ENCODE data around the gene AXL.
"Not testable (repeated sequence)": the region's sequence is repeated elsewhere in the genome, so short reads cannot be mapped to it uniquely, and the experiment has no call there.

AXL gene

GRCh38 chr19:41288673-41289530 lies 69.9 kb downstream of the AXL start:
- no peaks in the 10 kb centered on the region for H3K4me1 ChIP-seq (ENCODE audit: control insufficient read depth in 1 of 2, insufficient read depth in 2 of 2, low read length in 2 of 2)
- no peak overlapping the region for H4K91ac ChIP-seq (ENCODE audit: low read depth, low read length)
- no CpG with 5 or more reads among the region's 3 CpGs for WGBS (ENCODE audit: extremely low coverage, insufficient coverage, insufficient read length)
- no peak for DNase-seq
- no peak overlapping the region for H4K12ac ChIP-seq (ENCODE audit: low read depth, low read length)
- peaks cover 65 to 81% of the 10 kb centered on the region in 2 experiments for H3K36me3 ChIP-seq (ENCODE audit: control insufficient read depth in 1 of 2, insufficient read depth in 2 of 2, low read length in 2 of 2)
- H3K27ac ChIP-seq (ENCODE audit: low read depth, low read length) = no peak overlapping the region
- H3K9ac ChIP-seq (ENCODE audit: low read length) = no peak overlapping the region
- H3K79me1 ChIP-seq (ENCODE audit: low read length) = no peaks in the 10 kb centered on the region
- H3K79me2 ChIP-seq (ENCODE audit: control insufficient read depth, insufficient read depth, low read length, poor library complexity) = no peaks in the 10 kb centered on the region
- H2BK12ac ChIP-seq (ENCODE audit: low read length) = no peak overlapping the region
- H3K23ac ChIP-seq (ENCODE audit: low read length) = no peak overlapping the region
- no peak overlapping the region for H2AK5ac ChIP-seq (ENCODE audit: low read length)
- H3K27me3 ChIP-seq (ENCODE audit: insufficient read depth, low read length) = no peaks in the 10 kb centered on the region
- no peak overlapping the region for H2BK120ac ChIP-seq (ENCODE audit: insufficient read depth, low read length, poor library complexity)
- H3K14ac ChIP-seq (ENCODE audit: low read length) = no peak overlapping the region
- H3K18ac ChIP-seq (ENCODE audit: low read length) = no peak overlapping the region
- no peak overlapping the region for H3K4ac ChIP-seq (ENCODE audit: low read depth, low read length)
- no peaks in the 10 kb centered on the region for H3K9me3 ChIP-seq (ENCODE audit: insufficient read depth, low read depth, low read length)
- H4K8ac ChIP-seq (ENCODE audit: low read depth, low read length) = no peak overlapping the region
- no peak overlapping the region for H2AFZ ChIP-seq (ENCODE audit: insufficient read depth, low read length, poor library complexity)
- no peak overlapping the region for H3K4me3 ChIP-seq (ENCODE audit: low read depth, low read length)
- no peak overlapping the region for H3K4me2 ChIP-seq (ENCODE audit: low read length)
- no peak overlapping the region for H2BK5ac ChIP-seq (ENCODE audit: low read depth, low read length, poor library complexity)

- not testable (repeated sequence) for H3K79me1 ChIP-seq (ENCODE audit: low read length); DNase-seq; H3K4ac ChIP-seq (ENCODE audit: low read depth, low read length); H3K27me3 ChIP-seq (ENCODE audit: insufficient read depth, low read length); H3K4me2 ChIP-seq (ENCODE audit: low read length); H3K18ac ChIP-seq (ENCODE audit: low read length); H2AK5ac ChIP-seq (ENCODE audit: low read length); H4K91ac ChIP-seq (ENCODE audit: low read depth, low read length); H3K27ac ChIP-seq (ENCODE audit: low read depth, low read length); H3K9me3 ChIP-seq (ENCODE audit: insufficient read depth, low read depth, low read length); H2AFZ ChIP-seq (ENCODE audit: insufficient read depth, low read length, poor library complexity); H2BK120ac ChIP-seq (ENCODE audit: insufficient read depth, low read length, poor library complexity); H4K8ac ChIP-seq (ENCODE audit: low read depth, low read length); H3K4me1 ChIP-seq (ENCODE audit: control insufficient read depth in 1 of 2, insufficient read depth in 2 of 2, low read length in 2 of 2); H4K12ac ChIP-seq (ENCODE audit: low read depth, low read length); H2BK12ac ChIP-seq (ENCODE audit: low read length); H3K9ac ChIP-seq (ENCODE audit: low read length); H3K23ac ChIP-seq (ENCODE audit: low read length); H3K79me2 ChIP-seq (ENCODE audit: control insufficient read depth, insufficient read depth, low read length, poor library complexity); H3K4me3 ChIP-seq (ENCODE audit: low read depth, low read length); H3K14ac ChIP-seq (ENCODE audit: low read length); H2BK5ac ChIP-seq (ENCODE audit: low read depth, low read length, poor library complexity)
- peaks cover 67 to 83% of the 10 kb centered on the region in 2 experiments for H3K36me3 ChIP-seq (ENCODE audit: control insufficient read depth in 1 of 2, insufficient read depth in 2 of 2, low read length in 2 of 2)
- WGBS (ENCODE audit: extremely low coverage, insufficient coverage, insufficient read length) = no CpG with 5 or more reads among the region's 8 CpGs
Measured at GRCh38 chr19:41289814-41290213, 70.8 kb downstream of the AXL start.

- Histone ChIP-seq H3K4me3 (ENCODE audit: low read depth, low read length) (no peak overlapping the region), H3K4me1 (ENCODE audit: control insufficient read depth in 1 of 2, insufficient read depth in 2 of 2, low read length in 2 of 2) (no peaks in the 10 kb centered on the region), H3K18ac (ENCODE audit: low read length) (no peak overlapping the region), H4K91ac (ENCODE audit: low read depth, low read length) (no peak overlapping the region), H2AK5ac (ENCODE audit: low read length) (no peak overlapping the region), H3K4me2 (ENCODE audit: low read length) (no peak overlapping the region), H2BK12ac (ENCODE audit: low read length) (no peak overlapping the region), H4K8ac (ENCODE audit: low read depth, low read length) (no peak overlapping the region), H4K12ac (ENCODE audit: low read depth, low read length) (no peak overlapping the region), H3K79me2 (ENCODE audit: control insufficient read depth, insufficient read depth, low read length, poor library complexity) (no peaks in the 10 kb centered on the region), H3K9ac (ENCODE audit: low read length) (no peak overlapping the region), H3K9me3 (ENCODE audit: insufficient read depth, low read depth, low read length) (no peaks in the 10 kb centered on the region), H2BK5ac (ENCODE audit: low read depth, low read length, poor library complexity) (no peak overlapping the region), H2BK120ac (ENCODE audit: insufficient read depth, low read length, poor library complexity) (no peak overlapping the region), H2AFZ (ENCODE audit: insufficient read depth, low read length, poor library complexity) (no peak overlapping the region), H3K27me3 (ENCODE audit: insufficient read depth, low read length) (no peaks in the 10 kb centered on the region), H3K27ac (ENCODE audit: low read depth, low read length) (no peak overlapping the region), H3K4ac (ENCODE audit: low read depth, low read length) (no peak overlapping the region), H3K79me1 (ENCODE audit: low read length) (no peaks in the 10 kb centered on the region), H3K14ac (ENCODE audit: low read length) (no peak overlapping the region), H3K36me3 (ENCODE audit: control insufficient read depth in 1 of 2, insufficient read depth in 2 of 2, low read length in 2 of 2) (peaks cover 72 to 91% of the 10 kb centered on the region in 2 experiments), H3K23ac (ENCODE audit: low read length) (no peak overlapping the region)
- DNase-seq = peak; percentile 27 to 31
- WGBS (ENCODE audit: extremely low coverage, insufficient coverage, insufficient read length) = no CpG with 5 or more reads among the region's 10 CpGs
Measured at GRCh38 chr19:41294393-41294792, 75.4 kb downstream of the AXL start.

GRCh38 chr19:41295499-41295898 lies 76.5 kb downstream of the AXL start:
- Histone ChIP-seq H2BK5ac (ENCODE audit: low read depth, low read length, poor library complexity) (no peak overlapping the region), H4K8ac (ENCODE audit: low read depth, low read length) (no peak overlapping the region), H4K91ac (ENCODE audit: low read depth, low read length) (no peak overlapping the region), H3K79me2 (ENCODE audit: control insufficient read depth, insufficient read depth, low read length, poor library complexity) (no peaks in the 10 kb centered on the region), H3K4me1 (ENCODE audit: control insufficient read depth in 1 of 2, insufficient read depth in 2 of 2, low read length in 2 of 2) (no peaks in the 10 kb centered on the region), H2AK5ac (ENCODE audit: low read length) (no peak overlapping the region), H3K23ac (ENCODE audit: low read length) (no peak overlapping the region), H3K27ac (ENCODE audit: low read depth, low read length) (no peak overlapping the region), H3K4me3 (ENCODE audit: low read depth, low read length) (no peak overlapping the region), H2AFZ (ENCODE audit: insufficient read depth, low read length, poor library complexity) (no peak overlapping the region), H3K9me3 (ENCODE audit: insufficient read depth, low read depth, low read length) (no peaks in the 10 kb centered on the region), H4K12ac (ENCODE audit: low read depth, low read length) (no peak overlapping the region), H3K36me3 (ENCODE audit: control insufficient read depth in 1 of 2, insufficient read depth in 2 of 2, low read length in 2 of 2) (peaks cover 72 to 92% of the 10 kb centered on the region in 2 experiments), H2BK120ac (ENCODE audit: insufficient read depth, low read length, poor library complexity) (no peak overlapping the region), H3K79me1 (ENCODE audit: low read length) (no peaks in the 10 kb centered on the region), H3K4ac (ENCODE audit: low read depth, low read length) (no peak overlapping the region), H2BK12ac (ENCODE audit: low read length) (no peak overlapping the region), H3K4me2 (ENCODE audit: low read length) (no peak overlapping the region), H3K27me3 (ENCODE audit: insufficient read depth, low read length) (no peaks in the 10 kb centered on the region), H3K9ac (ENCODE audit: low read length) (no peak overlapping the region), H3K18ac (ENCODE audit: low read length) (no peak overlapping the region), H3K14ac (ENCODE audit: low read length) (no peak overlapping the region)
- no peak for DNase-seq
- no CpG with 5 or more reads among the region's 6 CpGs for WGBS (ENCODE audit: extremely low coverage, insufficient coverage, insufficient read length)

Measured in trophoblast cell (in vitro differentiated cells and primary cell).